ENCODE measurements around the gene NMNAT1. TPM values are rescaled to one million over a fixed set of nuclear protein-coding genes. Genes with fewer than 3 reads are reported as not detected.

NMNAT1 gene
- total RNA-seq, 5 donors from 2014 or later (not counting 1 experiment from before 2014, with no cell fraction given) = 2.9 to 8.0 (median 7.1) TPM

DNA sequence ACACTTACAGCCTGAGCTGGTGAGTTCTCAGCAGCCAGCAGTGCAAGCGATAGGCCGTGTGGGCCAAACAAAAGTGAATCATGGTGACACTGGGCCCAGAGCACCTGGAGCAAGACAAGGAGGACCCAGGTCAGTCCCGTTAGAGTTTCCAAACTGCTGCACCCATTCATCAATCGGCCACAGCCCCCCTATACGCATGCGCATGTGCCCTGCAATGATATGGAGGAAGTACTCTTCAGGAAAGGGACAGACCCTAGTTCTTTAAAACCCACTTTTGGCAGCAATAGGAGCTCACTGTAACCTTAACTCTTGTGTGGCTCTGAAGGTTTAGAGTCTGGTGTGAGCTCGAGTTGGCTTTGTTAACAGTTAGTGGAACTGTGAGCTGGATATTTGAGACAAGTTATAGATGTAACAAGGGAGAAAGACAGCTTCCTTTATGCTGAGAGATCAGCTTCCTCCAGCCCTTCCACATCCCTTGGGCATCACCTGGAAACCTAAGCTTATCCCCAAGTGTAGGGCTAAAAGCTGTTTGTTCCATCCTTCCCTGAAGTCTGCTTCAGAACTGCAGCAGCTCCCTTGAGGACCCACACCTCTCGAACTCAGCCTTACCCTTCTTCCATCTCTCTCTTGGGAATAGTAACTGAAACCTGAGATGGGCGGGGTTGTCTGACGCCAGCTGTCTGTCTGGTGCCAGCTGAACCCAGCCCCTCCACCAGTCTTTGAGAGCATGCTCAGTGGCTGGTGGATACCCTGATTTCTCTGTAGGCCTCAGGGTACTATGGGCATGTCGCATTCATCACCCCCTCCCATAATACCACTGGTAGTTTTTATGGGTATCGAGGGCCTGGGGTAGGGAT lies 17.7 kb downstream of the NMNAT1 start:
- ChIA-PET POLR2A (interaction anchor here in 1 of 2 donors (0.5 kb wide), 1 partner anchor 104 kb away, joined by 3 read pairs; no protein-coding TSS in a partner anchor), CTCF (interaction anchor here (0.5 to 0.6 kb wide), 2 partner anchors 36 to 895 kb away, joined by 3 to 5 read pairs; no protein-coding TSS in a partner anchor)
- Histone ChIP-seq H3K27ac (ENCODE audit: low read length) (no peak overlapping the region), H3K27me3 (replicated peaks in 1 of 2; ENCODE audit: control insufficient read depth in 2 of 2, extremely low read depth in 1 of 2, insufficient read depth in 2 of 2, low read length in 1 of 2) (no peaks in the 10 kb centered on the region), H3K4me1 (ENCODE audit: control insufficient read depth in 1 of 2, extremely low read depth in 1 of 2, insufficient read depth in 2 of 2, low read length in 2 of 2) (no peaks in the 10 kb centered on the region), H3K9me3 (no peaks in the 10 kb centered on the region), H3K4me3 (ENCODE audit: control insufficient read depth in 1 of 2, extremely low read depth in 1 of 2, low read length in 1 of 2) (no peak overlapping the region), H3K36me3 (ENCODE audit: control insufficient read depth in 2 of 2, extremely low read depth in 1 of 2, insufficient read depth in 1 of 2, low read length in 1 of 2) (no peaks in the 10 kb centered on the region)
- Mint-ChIP-seq H3K36me3 (no peaks in the 10 kb centered on the region), H3K9me3 (no peaks in the 10 kb centered on the region), H3K27ac (no peak overlapping the region), H3K4me3 (no peak overlapping the region), H3K4me1 (no peaks in the 10 kb centered on the region), H3K27me3 (no peaks in the 10 kb centered on the region)
- ATAC-seq (replicated peaks in 1 of 4) = no peak
- peak in 1 of 35 experiments; percentile 0 for DNase-seq
- WGBS (ENCODE audit: insufficient coverage) = 85% methylated on average over 4 of the region's 12 CpGs

- Mint-ChIP-seq H3K4me3 (no peak overlapping the region), H3K27ac (no peak overlapping the region), H3K4me1 (no peaks in the 10 kb centered on the region), H3K27me3 (no peaks in the 10 kb centered on the region), H3K36me3 (peaks cover 17% of the 10 kb centered on the region), H3K9me3 (no peaks in the 10 kb centered on the region)
- ChIA-PET POLR2A (no interaction called here), CTCF (no interaction called here)
- DNase-seq (no peak), ATAC-seq (replicated peaks in 1 of 4) (no peak)
- no peaks in the 10 kb centered on the region for H3K9me3 ChIP-seq
- H3K4me1 ChIP-seq (ENCODE audit: control insufficient read depth in 1 of 2, extremely low read depth in 1 of 2, insufficient read depth in 2 of 2, low read length in 2 of 2) = no peaks in the 10 kb centered on the region
- H3K27ac ChIP-seq (ENCODE audit: low read length) = no peak overlapping the region
- no peak overlapping the region for H3K4me3 ChIP-seq (ENCODE audit: control insufficient read depth in 1 of 2, extremely low read depth in 1 of 2, low read length in 1 of 2)
- H3K36me3 ChIP-seq (ENCODE audit: control insufficient read depth in 2 of 2, extremely low read depth in 1 of 2, insufficient read depth in 1 of 2, low read length in 1 of 2) = peaks cover 0 to 14% of the 10 kb centered on the region in 2 donors
- H3K27me3 ChIP-seq (replicated peaks in 1 of 2; ENCODE audit: control insufficient read depth in 2 of 2, extremely low read depth in 1 of 2, insufficient read depth in 2 of 2, low read length in 1 of 2) = no peaks in the 10 kb centered on the region
- 94% methylated on average over 3 of the region's 5 CpGs for WGBS (ENCODE audit: insufficient coverage)
Measured at GRCh38 chr1:9984253-9984652, 41.0 kb downstream of the NMNAT1 start.

GRCh38 chr1:9985001-9985400 lies 41.7 kb downstream of the NMNAT1 start:
- H3K4me1 Mint-ChIP-seq = no peaks in the 10 kb centered on the region
- DNase-seq = no peak
- no peaks in the 10 kb centered on the region for H3K27me3 ChIP-seq (replicated peaks in 1 of 2; ENCODE audit: control insufficient read depth in 2 of 2, extremely low read depth in 1 of 2, insufficient read depth in 2 of 2, low read length in 1 of 2)
- H3K9me3 Mint-ChIP-seq = no peaks in the 10 kb centered on the region
- no peak overlapping the region for H3K4me3 ChIP-seq (ENCODE audit: control insufficient read depth in 1 of 2, extremely low read depth in 1 of 2, low read length in 1 of 2)
- peaks cover 0 to 14% of the 10 kb centered on the region in 2 donors for H3K36me3 ChIP-seq (ENCODE audit: control insufficient read depth in 2 of 2, extremely low read depth in 1 of 2, insufficient read depth in 1 of 2, low read length in 1 of 2)
- H3K27me3 Mint-ChIP-seq = no peaks in the 10 kb centered on the region
- ChIA-PET POLR2A (no interaction called here), CTCF (no interaction called here)
- ATAC-seq (replicated peaks in 1 of 4) = no peak
- no peaks in the 10 kb centered on the region for H3K9me3 ChIP-seq
- H3K27ac ChIP-seq (ENCODE audit: low read length) = no peak overlapping the region
- no peaks in the 10 kb centered on the region for H3K4me1 ChIP-seq (ENCODE audit: control insufficient read depth in 1 of 2, extremely low read depth in 1 of 2, insufficient read depth in 2 of 2, low read length in 2 of 2)
- no peak overlapping the region for H3K27ac Mint-ChIP-seq
- WGBS (ENCODE audit: insufficient coverage) = 63% methylated on average over 3 of the region's 6 CpGs
- H3K36me3 Mint-ChIP-seq = peaks cover 17% of the 10 kb centered on the region
- no peak overlapping the region for H3K4me3 Mint-ChIP-seq

GRCh38 chr1:9989773-9990172 lies 46.5 kb downstream of the NMNAT1 start:
- Histone ChIP-seq H3K4me1 (ENCODE audit: control insufficient read depth in 1 of 2, extremely low read depth in 1 of 2, insufficient read depth in 2 of 2, low read length in 2 of 2) (no peaks in the 10 kb centered on the region), H3K27me3 (replicated peaks in 1 of 2; ENCODE audit: control insufficient read depth in 2 of 2, extremely low read depth in 1 of 2, insufficient read depth in 2 of 2, low read length in 1 of 2) (peaks cover 0 to 9% of the 10 kb centered on the region in 2 experiments), H3K4me3 (ENCODE audit: control insufficient read depth in 1 of 2, extremely low read depth in 1 of 2, low read length in 1 of 2) (no peak overlapping the region), H3K9me3 (no peaks in the 10 kb centered on the region), H3K27ac (ENCODE audit: low read length) (no peak overlapping the region), H3K36me3 (ENCODE audit: control insufficient read depth in 2 of 2, extremely low read depth in 1 of 2, insufficient read depth in 1 of 2, low read length in 1 of 2) (no peaks in the 10 kb centered on the region)
- Mint-ChIP-seq H3K4me1 (peaks cover 0 to 6% (median 0%) of the 10 kb centered on the region in 3 donors), H3K27ac (no peak overlapping the region), H3K4me3 (no peak overlapping the region), H3K9me3 (no peaks in the 10 kb centered on the region), H3K36me3 (no peaks in the 10 kb centered on the region), H3K27me3 (peaks cover 11 to 12% of the 10 kb centered on the region in 2 donors)
- ChIA-PET CTCF (no interaction called here), POLR2A (no interaction called here)
- ATAC-seq (replicated peaks in 1 of 4) = no peak
- DNase-seq = no peak
- WGBS (ENCODE audit: insufficient coverage) = 91% methylated on average over 5 of the region's 5 CpGs

GRCh38 chr1:9990944-9991343 lies 47.7 kb downstream of the NMNAT1 start:
- Mint-ChIP-seq H3K4me3 (no peak overlapping the region), H3K4me1 (peaks cover 0 to 6% (median 0%) of the 10 kb centered on the region in 3 donors), H3K27ac (no peak overlapping the region), H3K36me3 (no peaks in the 10 kb centered on the region), H3K9me3 (no peaks in the 10 kb centered on the region), H3K27me3 (peaks cover 11 to 12% of the 10 kb centered on the region in 2 donors)
- H3K27ac ChIP-seq (ENCODE audit: low read length) = no peak overlapping the region
- POLR2A ChIA-PET = interaction anchor here in 1 of 2 donors (0.6 kb wide), 1 partner anchor 171 kb away, joined by 10 read pairs; no protein-coding TSS in a partner anchor
- H3K9me3 ChIP-seq = no peaks in the 10 kb centered on the region
- no CpG with 5 or more reads among the region's 2 CpGs for WGBS (ENCODE audit: insufficient coverage)
- H3K36me3 ChIP-seq (ENCODE audit: control insufficient read depth in 2 of 2, extremely low read depth in 1 of 2, insufficient read depth in 1 of 2, low read length in 1 of 2) = no peaks in the 10 kb centered on the region
- no peak for DNase-seq
- CTCF ChIA-PET = interaction anchor here in 1 of 2 donors (0.6 kb wide), 1 partner anchor 9 kb away, joined by 4 read pairs; no protein-coding TSS in a partner anchor
- H3K4me3 ChIP-seq (ENCODE audit: control insufficient read depth in 1 of 2, extremely low read depth in 1 of 2, low read length in 1 of 2) = no peak overlapping the region
- H3K27me3 ChIP-seq (replicated peaks in 1 of 2; ENCODE audit: control insufficient read depth in 2 of 2, extremely low read depth in 1 of 2, insufficient read depth in 2 of 2, low read length in 1 of 2) = peaks cover 0 to 20% of the 10 kb centered on the region in 2 experiments
- no peak for ATAC-seq (replicated peaks in 1 of 4)
- H3K4me1 ChIP-seq (ENCODE audit: control insufficient read depth in 1 of 2, extremely low read depth in 1 of 2, insufficient read depth in 2 of 2, low read length in 2 of 2) = no peaks in the 10 kb centered on the region

DNA sequence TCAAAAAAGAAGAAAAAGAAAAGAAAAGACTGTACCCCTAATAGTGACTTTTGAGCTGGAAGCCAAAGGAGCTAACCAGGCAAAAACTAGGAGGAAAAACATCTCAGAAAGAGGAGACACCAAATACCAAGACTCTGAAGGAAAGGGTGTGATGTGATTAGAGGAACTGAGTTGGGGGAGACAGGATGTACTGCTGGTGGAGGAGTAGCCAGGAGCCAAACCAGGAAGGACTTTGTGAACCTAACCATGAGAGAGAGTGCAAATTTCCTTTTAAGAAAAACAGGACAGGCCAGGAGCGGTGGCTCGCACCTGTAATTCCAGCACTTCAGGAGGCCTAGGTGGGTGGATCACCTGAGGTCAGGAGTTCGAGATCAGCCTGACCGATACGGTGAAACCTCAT lies 49.6 kb downstream of the NMNAT1 start:
- Mint-ChIP-seq H3K9me3 (no peaks in the 10 kb centered on the region), H3K4me1 (peaks cover 5 to 12% (median 7%) of the 10 kb centered on the region in 3 donors), H3K36me3 (no peaks in the 10 kb centered on the region), H3K4me3 (no peak overlapping the region), H3K27ac (peak overlapping the region in 1 of 2 donors; percentile 21), H3K27me3 (peaks cover 16 to 21% of the 10 kb centered on the region in 2 donors)
- no peak for DNase-seq
- Histone ChIP-seq H3K36me3 (ENCODE audit: control insufficient read depth in 2 of 2, extremely low read depth in 1 of 2, insufficient read depth in 1 of 2, low read length in 1 of 2) (no peaks in the 10 kb centered on the region), H3K27ac (ENCODE audit: low read length) (no peak overlapping the region), H3K4me3 (ENCODE audit: control insufficient read depth in 1 of 2, extremely low read depth in 1 of 2, low read length in 1 of 2) (no peak overlapping the region), H3K4me1 (ENCODE audit: control insufficient read depth in 1 of 2, extremely low read depth in 1 of 2, insufficient read depth in 2 of 2, low read length in 2 of 2) (peaks cover 0 to 6% of the 10 kb centered on the region in 2 experiments), H3K27me3 (replicated peaks in 1 of 2; ENCODE audit: control insufficient read depth in 2 of 2, extremely low read depth in 1 of 2, insufficient read depth in 2 of 2, low read length in 1 of 2) (peaks cover 0 to 38% of the 10 kb centered on the region in 2 experiments), H3K9me3 (no peaks in the 10 kb centered on the region)
- POLR2A ChIA-PET = no interaction called here
- CTCF ChIA-PET = interaction anchor here in 1 of 2 donors (0.6 kb wide), 1 partner anchor 816 kb away, joined by 3 read pairs; no protein-coding TSS in a partner anchor
- WGBS (ENCODE audit: insufficient coverage) = no CpG with 5 or more reads among the region's 5 CpGs
- no peak for ATAC-seq (replicated peaks in 1 of 4)
